Measurements from ENCODE around the gene SETD3. TPM values are rescaled to one million over a fixed set of nuclear protein-coding genes. Genes with fewer than 3 reads are reported as not detected.
A peak's percentile ranks its signal among the peaks of the same experiment; 100 is the strongest.

The SETD3 gene
- total RNA-seq, 1 donor from 2014 or later = 25.1 TPM

- ATAC-seq = peak; percentile 63
- DNase-seq (ENCODE audit: low spot score) = no peak
Measured at GRCh38 chr14:99461411-99462085, 19.1 kb downstream of the SETD3 start.

- peak; percentile 31 for ATAC-seq
- DNase-seq (ENCODE audit: low spot score) = no peak
Measured at GRCh38 chr14:99460793-99461192, 19.9 kb downstream of the SETD3 start.

- no peak for DNase-seq (ENCODE audit: low spot score)
Measured at GRCh38 chr14:99459481-99460100, 21.1 kb downstream of the SETD3 start.

GRCh38 chr14:99454246-99454645 is 26.4 kb downstream of the SETD3 start:
- no peak for DNase-seq (ENCODE audit: low spot score)
- ATAC-seq = no peak

More at GRCh38 chr14:99459481-99460100, 21.1 kb downstream of the SETD3 start:
- no peak for ATAC-seq

- DNase-seq (ENCODE audit: low spot score) (no peak), ATAC-seq (no peak)
Measured at GRCh38 chr14:99452968-99453367, 27.7 kb downstream of the SETD3 start.

- DNase-seq (ENCODE audit: low spot score) (no peak), ATAC-seq (no peak)
Measured at GRCh38 chr14:99451234-99451633, 29.4 kb downstream of the SETD3 start.

- no peak for ATAC-seq
- DNase-seq (ENCODE audit: low spot score) = no peak
Measured at GRCh38 chr14:99450266-99450665, 30.4 kb downstream of the SETD3 start.

- ATAC-seq = no peak
- no peak for DNase-seq (ENCODE audit: low spot score)
Measured at GRCh38 chr14:99447739-99448138, 32.9 kb downstream of the SETD3 start.

GRCh38 chr14:99445931-99446330 is 34.7 kb downstream of the SETD3 start:
- no peak for ATAC-seq

GRCh38 chr14:99441918-99442317 is 38.7 kb downstream of the SETD3 start:
- ATAC-seq = no peak

More at GRCh38 chr14:99445931-99446330, 34.7 kb downstream of the SETD3 start:
- no peak for DNase-seq (ENCODE audit: low spot score)

GRCh38 chr14:99441157-99441870 is 39.3 kb downstream of the SETD3 start:
- no peak for ATAC-seq
- no peak for DNase-seq (ENCODE audit: low spot score)

More at GRCh38 chr14:99441918-99442317, 38.7 kb downstream of the SETD3 start:
- no peak for DNase-seq (ENCODE audit: low spot score)

GRCh38 chr14:99440278-99440677 is 40.4 kb downstream of the SETD3 start:
- DNase-seq (ENCODE audit: low spot score) (no peak), ATAC-seq (no peak)

GRCh38 chr14:99437706-99438105 is 43.0 kb downstream of the SETD3 start:
- no peak for DNase-seq (ENCODE audit: low spot score)
- ATAC-seq = no peak

GRCh38 chr14:99436247-99437180 is 44.1 kb downstream of the SETD3 start:
- DNase-seq (ENCODE audit: low spot score) (no peak), ATAC-seq (peak; percentile 25)

- no peak for DNase-seq (ENCODE audit: low spot score)
- ATAC-seq = peak; percentile 80
Measured at GRCh38 chr14:99435327-99435726, 45.3 kb downstream of the SETD3 start.

GRCh38 chr14:99432485-99432884 is 48.2 kb downstream of the SETD3 start:
- ATAC-seq (no peak), DNase-seq (ENCODE audit: low spot score) (no peak)

GRCh38 chr14:99431986-99432385 is 48.7 kb downstream of the SETD3 start:
- peak; percentile 19 for ATAC-seq
- no peak for DNase-seq (ENCODE audit: low spot score)

GRCh38 chr14:99430491-99430890 is 50.2 kb downstream of the SETD3 start:
- DNase-seq (ENCODE audit: low spot score) = no peak
- peak; percentile 12 for ATAC-seq

- ATAC-seq (no peak), DNase-seq (ENCODE audit: low spot score) (no peak)
Measured at GRCh38 chr14:99427632-99428300, 52.9 kb downstream of the SETD3 start.

- DNase-seq (ENCODE audit: low spot score) (no peak), ATAC-seq (no peak)
Measured at GRCh38 chr14:99426813-99427346, 53.8 kb downstream of the SETD3 start.

Data from left lobe of liver (tissue), 2 donors.